ENCODE results near the gene MEI1. TPM values are rescaled to one million over a fixed set of nuclear protein-coding genes. Genes with fewer than 3 reads are reported as not detected.

Gene MEI1
- total RNA-seq, 4 donors from 2014 or later = 0.70 to 1.9 TPM; not detected in 2

DNA sequence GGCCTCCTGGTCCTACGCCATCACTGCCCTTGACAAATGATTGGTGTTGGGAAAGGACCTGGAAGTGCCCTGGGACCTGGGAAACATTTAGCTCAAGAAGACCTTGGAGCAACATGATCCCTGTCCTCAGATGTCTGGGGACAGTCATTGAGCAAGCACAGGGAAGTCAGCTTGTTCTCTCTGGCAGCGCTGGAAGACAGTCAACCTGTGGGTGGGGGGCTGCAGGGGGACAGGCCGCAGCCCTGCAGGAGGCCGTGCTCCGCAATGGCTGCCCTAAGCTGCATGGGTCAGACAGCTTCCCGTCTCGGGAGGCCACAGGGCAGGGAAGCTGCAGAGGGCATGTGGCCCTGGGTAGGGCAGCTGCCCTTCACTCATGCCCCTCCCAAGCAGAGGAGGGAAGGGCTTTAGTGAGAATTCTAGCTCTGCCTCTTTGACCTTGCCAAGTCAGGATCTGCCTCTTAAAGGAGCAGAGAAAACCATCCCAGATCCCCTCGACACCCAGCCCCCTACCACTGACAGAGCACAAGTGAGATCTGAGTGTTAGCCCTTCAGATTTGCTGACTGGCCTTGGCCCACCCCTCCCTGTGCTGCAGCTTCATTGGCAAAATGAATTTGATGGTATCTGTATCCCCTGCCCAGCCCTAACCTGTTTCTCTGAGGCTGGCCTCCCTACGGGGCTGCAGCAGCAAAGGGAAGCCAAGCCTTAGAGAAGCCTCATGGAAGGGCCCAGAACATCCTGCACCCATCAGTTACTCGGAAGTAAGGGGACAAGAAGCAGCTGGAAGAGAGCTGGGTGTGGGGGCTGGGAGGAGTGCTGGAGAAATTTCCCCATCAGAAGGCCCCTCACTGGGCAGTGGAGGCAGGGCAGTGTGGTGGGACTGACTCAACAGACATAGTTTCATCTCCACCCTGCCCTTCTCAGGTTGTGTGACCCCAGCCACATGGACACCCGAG, 127.4 kb downstream of the MEI1 start:
- Histone ChIP-seq H3K4me1 (no peaks in the 10 kb centered on the region), H3K9me3 (no peaks in the 10 kb centered on the region), H3K4me3 (no peak overlapping the region), H3K36me3 (no peaks in the 10 kb centered on the region), H3K27me3 (no peaks in the 10 kb centered on the region), H3K27ac (no peak overlapping the region)
- intact Hi-C loops (cut with DNase I; ENCODE audit: low total_unique reads) = loop anchor here (10.0 kb wide), 1 partner anchor 118 kb away; the partner anchor contains the start of gene CENPM
- TF ChIP-seq, protein P1, sequence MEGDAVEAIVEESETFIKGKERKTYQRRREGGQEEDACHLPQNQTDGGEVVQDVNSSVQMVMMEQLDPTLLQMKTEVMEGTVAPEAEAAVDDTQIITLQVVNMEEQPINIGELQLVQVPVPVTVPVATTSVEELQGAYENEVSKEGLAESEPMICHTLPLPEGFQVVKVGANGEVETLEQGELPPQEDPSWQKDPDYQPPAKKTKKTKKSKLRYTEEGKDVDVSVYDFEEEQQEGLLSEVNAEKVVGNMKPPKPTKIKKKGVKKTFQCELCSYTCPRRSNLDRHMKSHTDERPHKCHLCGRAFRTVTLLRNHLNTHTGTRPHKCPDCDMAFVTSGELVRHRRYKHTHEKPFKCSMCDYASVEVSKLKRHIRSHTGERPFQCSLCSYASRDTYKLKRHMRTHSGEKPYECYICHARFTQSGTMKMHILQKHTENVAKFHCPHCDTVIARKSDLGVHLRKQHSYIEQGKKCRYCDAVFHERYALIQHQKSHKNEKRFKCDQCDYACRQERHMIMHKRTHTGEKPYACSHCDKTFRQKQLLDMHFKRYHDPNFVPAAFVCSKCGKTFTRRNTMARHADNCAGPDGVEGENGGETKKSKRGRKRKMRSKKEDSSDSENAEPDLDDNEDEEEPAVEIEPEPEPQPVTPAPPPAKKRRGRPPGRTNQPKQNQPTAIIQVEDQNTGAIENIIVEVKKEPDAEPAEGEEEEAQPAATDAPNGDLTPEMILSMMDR (IDR thresholded peaks at IDR 0.05) = no peak
- TF ChIP-seq POLR2A (IDR thresholded peaks at IDR 0.05) = no peak
- DNase-seq = no peak

DNA sequence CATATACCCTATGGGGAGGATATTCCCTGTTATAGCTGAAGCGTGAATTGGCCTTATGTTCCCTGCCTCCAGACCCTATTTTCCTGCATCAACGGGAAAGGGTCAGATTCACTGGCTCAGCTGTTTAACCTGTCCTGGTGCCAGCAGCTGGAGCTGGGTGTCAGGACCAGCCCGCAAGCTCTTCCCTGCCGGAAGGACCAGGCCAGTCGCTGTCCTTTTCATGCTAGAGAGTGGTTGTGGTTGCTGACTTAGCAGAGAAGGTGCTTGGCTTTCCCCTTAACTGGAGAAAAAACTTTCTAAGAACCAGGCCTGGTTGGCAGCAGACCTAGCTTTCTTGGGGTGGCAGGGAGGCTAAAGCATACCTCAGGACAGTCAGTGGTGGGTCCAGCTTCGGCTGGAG, 128.4 kb downstream of the MEI1 start:
- Histone ChIP-seq H3K36me3 (no peaks in the 10 kb centered on the region), H3K27ac (no peak overlapping the region), H3K27me3 (no peaks in the 10 kb centered on the region), H3K4me3 (no peak overlapping the region), H3K9me3 (no peaks in the 10 kb centered on the region), H3K4me1 (no peaks in the 10 kb centered on the region)
- intact Hi-C loops (cut with DNase I; ENCODE audit: low total_unique reads) = loop anchor here (10.0 kb wide), 1 partner anchor 117 kb away; the partner anchor contains the start of gene CENPM
- TF ChIP-seq, protein P1 (IDR thresholded peaks at IDR 0.05) = no peak
- TF ChIP-seq POLR2A (IDR thresholded peaks at IDR 0.05) = no peak
- DNase-seq = no peak

DNA sequence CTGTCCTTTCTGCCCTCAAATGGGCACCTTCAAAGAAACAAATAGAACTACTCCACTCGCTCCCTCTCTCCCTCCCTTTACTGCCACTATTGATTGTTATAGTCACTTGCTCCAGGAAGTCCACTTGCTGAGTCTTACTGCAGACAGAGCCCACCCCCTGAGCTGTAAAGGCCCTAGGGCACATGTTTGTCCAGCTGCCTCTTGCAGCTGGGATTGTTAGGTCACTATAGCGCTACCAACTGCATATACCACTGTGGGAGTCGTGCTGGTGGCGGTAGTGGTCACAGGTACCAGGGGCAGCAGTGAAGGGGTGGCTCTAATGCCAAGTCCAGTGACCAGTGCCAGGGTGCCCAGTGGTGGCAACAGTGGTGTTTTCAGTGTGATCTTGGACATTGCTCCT, 129.2 kb downstream of the MEI1 start:
- Histone ChIP-seq H3K27me3 (no peaks in the 10 kb centered on the region), H3K9me3 (no peaks in the 10 kb centered on the region), H3K36me3 (no peaks in the 10 kb centered on the region), H3K4me1 (no peaks in the 10 kb centered on the region), H3K27ac (no peak overlapping the region), H3K4me3 (no peak overlapping the region)
- intact Hi-C loops (cut with DNase I; ENCODE audit: low total_unique reads) = loop anchor here (10.0 kb wide), 1 partner anchor 116 kb away; the partner anchor contains the start of gene CENPM
- TF ChIP-seq, protein P1 (IDR thresholded peaks at IDR 0.05) = no peak
- DNase-seq = no peak

DNA sequence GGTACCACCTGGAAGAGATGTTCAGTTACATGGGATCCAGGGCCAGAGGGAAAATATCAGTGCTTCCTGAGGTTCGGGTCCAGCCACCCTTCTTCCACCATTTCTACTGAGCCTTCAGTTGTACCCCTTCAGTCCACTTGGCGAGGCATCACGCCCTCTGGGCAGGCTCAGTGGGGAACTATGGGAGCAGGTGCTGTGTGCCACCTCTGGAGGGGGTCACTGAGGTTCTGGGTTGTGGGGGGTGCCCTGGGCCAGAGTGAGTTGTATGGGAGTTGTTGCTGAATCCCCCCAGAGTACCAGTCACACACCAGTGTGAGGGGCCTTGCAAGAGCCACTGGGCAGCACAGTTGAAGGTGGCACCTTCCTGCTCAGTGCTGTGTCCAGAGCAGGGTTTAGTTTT, 130.9 kb downstream of the MEI1 start:
- no peaks in the 10 kb centered on the region for H3K27me3 ChIP-seq
- H3K9me3 ChIP-seq = no peaks in the 10 kb centered on the region
- H3K4me1 ChIP-seq = no peaks in the 10 kb centered on the region
- TF ChIP-seq POLR2A (IDR thresholded peaks at IDR 0.05) = no peak
- TF ChIP-seq, protein P1 (IDR thresholded peaks at IDR 0.05) = no peak
- H3K36me3 ChIP-seq = no peaks in the 10 kb centered on the region
- no peak for DNase-seq
- no peak overlapping the region for H3K27ac ChIP-seq
- intact Hi-C loops (cut with DNase I; ENCODE audit: low total_unique reads) = no loop called here
- H3K4me3 ChIP-seq = no peak overlapping the region

DNA sequence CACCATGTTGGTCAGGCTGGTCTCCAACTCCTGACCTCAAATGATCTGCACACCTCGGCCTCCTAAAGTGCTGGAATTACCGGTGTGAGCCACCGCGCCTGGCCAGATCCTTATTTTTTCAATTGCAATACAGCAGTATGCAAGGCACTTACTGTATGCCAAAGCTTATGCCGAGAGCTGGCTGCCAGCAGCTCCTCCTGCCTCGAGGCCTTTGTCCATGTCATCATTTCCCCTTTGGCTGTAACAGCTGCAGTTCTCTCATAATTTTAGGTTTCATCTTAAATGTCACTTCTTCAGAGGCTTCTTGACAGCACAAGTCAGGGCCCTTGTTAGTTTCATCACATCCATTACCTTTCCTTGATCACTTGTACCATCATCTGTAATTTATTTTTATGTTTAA, 132.1 kb downstream of the MEI1 start:
- no peak for DNase-seq
- no peak for TF ChIP-seq POLR2A (IDR thresholded peaks at IDR 0.05)
- TF ChIP-seq, protein P1 (IDR thresholded peaks at IDR 0.05) = no peak
- intact Hi-C loops (cut with DNase I; ENCODE audit: low total_unique reads) = no loop called here
- Histone ChIP-seq H3K9me3 (no peaks in the 10 kb centered on the region), H3K36me3 (no peaks in the 10 kb centered on the region), H3K4me1 (no peaks in the 10 kb centered on the region), H3K27ac (no peak overlapping the region), H3K27me3 (no peaks in the 10 kb centered on the region), H3K4me3 (no peak overlapping the region)
